GM23248 (cell line): Measurements from ENCODE around the gene SMC1B.

Experiments
- EZH2 ChIP-seq: fragments of 200-600 bp; sonication (generic); IDR thresholded peaks from 2 replicates; pipeline ENCODE4 v1.6.1; 2018; ENCODE audit warnings: antibody characterized with exemption, mild to moderate bottlenecking; ENCODE audit not compliant: insufficient read depth, poor library complexity, severe bottlenecking
- EZH2phosphoT487 ChIP-seq: fragments of 200-600 bp; sonication (generic); IDR thresholded peaks from 2 replicates; pipeline ENCODE4 v1.6.1; 2018; ENCODE audit warnings: antibody characterized with exemption, moderate library complexity, mild to moderate bottlenecking, low read depth; ENCODE audit not compliant: insufficient read depth

GRCh38 chr22:45312415-45312814, 101.0 kb downstream of the SMC1B start:
- TF ChIP-seq EZH2phosphoT487 (no peak), EZH2 (no peak)
